NOMO-1 treated with dmso at 0.1 percent for 144 hours (cell line): Measurements from ENCODE around the gene THADA.
"Not testable (repeated sequence)": the region's sequence is repeated elsewhere in the genome, so short reads cannot be mapped to it uniquely, and the experiment has no call there.

ENCODE experiments used
- DNase-seq: peaks from one replicate; lab custom pipeline; 2025; ENCODE audit not compliant: unreplicated experiment; lab: John Stamatoyannopoulos, UW

THADA gene

GRCh38 chr2:43542285-43542933, 53.4 kb downstream of the THADA start:
- DNase-seq = no peak

GRCh38 chr2:43541165-43541564, 54.7 kb downstream of the THADA start:
- no peak for DNase-seq

- DNase-seq = peak; percentile 52
Measured at GRCh38 chr2:43540021-43540779, 55.6 kb downstream of the THADA start.

- no peak for DNase-seq
Measured at GRCh38 chr2:43539436-43539835, 56.4 kb downstream of the THADA start.

- DNase-seq = no peak
Measured at GRCh38 chr2:43538034-43538670, 57.7 kb downstream of the THADA start.

GRCh38 chr2:43537137-43537536, 58.7 kb downstream of the THADA start:
- no peak for DNase-seq

- DNase-seq = no peak
Measured at GRCh38 chr2:43534569-43534968, 61.3 kb downstream of the THADA start.

- not testable (repeated sequence) for DNase-seq
Measured at GRCh38 chr2:43532572-43532971, 63.3 kb downstream of the THADA start.

GRCh38 chr2:43531251-43531650, 64.6 kb downstream of the THADA start:
- no peak for DNase-seq

- DNase-seq = no peak
Measured at GRCh38 chr2:43526994-43527393, 68.8 kb downstream of the THADA start.

- no peak for DNase-seq
Measured at GRCh38 chr2:43525506-43525905, 70.3 kb downstream of the THADA start.

- no peak for DNase-seq
Measured at GRCh38 chr2:43524177-43524965, 71.5 kb downstream of the THADA start.

GRCh38 chr2:43522177-43522576, 73.7 kb downstream of the THADA start:
- DNase-seq = no peak

GRCh38 chr2:43521568-43521967, 74.3 kb downstream of the THADA start:
- no peak for DNase-seq

- no peak for DNase-seq
Measured at GRCh38 chr2:43520919-43521318, 74.9 kb downstream of the THADA start.

- DNase-seq = peak; percentile 1
Measured at GRCh38 chr2:43519643-43520221, 76.1 kb downstream of the THADA start.

- no peak for DNase-seq
Measured at GRCh38 chr2:43518718-43519117, 77.1 kb downstream of the THADA start.

GRCh38 chr2:43518181-43518580, 77.7 kb downstream of the THADA start:
- no peak for DNase-seq

- DNase-seq = no peak
Measured at GRCh38 chr2:43515807-43516497, 79.9 kb downstream of the THADA start.

GRCh38 chr2:43515248-43515647, 80.6 kb downstream of the THADA start:
- no peak for DNase-seq
